ENCODE data around the gene PEX26.

PEX26 gene

GRCh38 chr22:18056161-18056666 lies 21.6 kb upstream of the PEX26 start:
- Histone ChIP-seq H3K14ac (ENCODE audit: low read length in 2 of 2) (peak overlapping the region in 1 of 2 experiments; percentile 50), H3K4me3 (ENCODE audit: insufficient read depth in 1 of 2, low read depth in 1 of 2, low read length in 2 of 2) (peak overlapping the region in 1 of 2 experiments; percentile 14), H4K8ac (ENCODE audit: low read length) (peak overlapping the region; percentile 41), H3K4ac (ENCODE audit: low read depth in 1 of 2, low read length in 2 of 2) (peak overlapping the region; percentile 1 to 29), H2AK5ac (ENCODE audit: low read length, severe bottlenecking) (peak overlapping the region; percentile 13), H3K4me1 (ENCODE audit: control insufficient read depth, insufficient read depth, low read depth, low read length) (peaks cover 23% of the 10 kb centered on the region), H3K4me2 (ENCODE audit: low read length, poor library complexity, severe bottlenecking) (no peak overlapping the region), H2BK5ac (ENCODE audit: low read depth, low read length, poor library complexity, severe bottlenecking) (peak overlapping the region; percentile 6), H3K9me3 (ENCODE audit: control insufficient read depth, low read length) (no peaks in the 10 kb centered on the region), H4K91ac (ENCODE audit: low read length) (peak overlapping the region; percentile 1), H3K23ac (ENCODE audit: low read length in 2 of 2) (peak overlapping the region in 1 of 2 experiments; percentile 14), H3K36me3 (ENCODE audit: control insufficient read depth in 1 of 2, insufficient read depth in 2 of 2, low read depth in 1 of 2, low read length in 2 of 2) (no peaks in the 10 kb centered on the region), H3K79me1 (replicated peaks; ENCODE audit: low read length, poor library complexity, severe bottlenecking) (peaks cover 3% of the 10 kb centered on the region), H3K27ac (ENCODE audit: low read length, poor library complexity, severe bottlenecking) (peak overlapping the region; percentile 70), H2BK120ac (ENCODE audit: low read depth, low read length) (peak overlapping the region; percentile 35), H2AFZ (ENCODE audit: low read depth, low read length) (no peak overlapping the region), H3K27me3 (ENCODE audit: control insufficient read depth in 1 of 2, insufficient read depth in 1 of 2, low read length in 2 of 2) (no peaks in the 10 kb centered on the region), H3K9ac (ENCODE audit: low read length) (peak overlapping the region; percentile 83), H2BK15ac (ENCODE audit: low read depth, poor library complexity, severe bottlenecking) (no peak overlapping the region), H3K18ac (ENCODE audit: low read depth in 1 of 2, low read length in 2 of 2) (peak overlapping the region; percentile 4 to 89), H2BK12ac (ENCODE audit: low read length in 2 of 2) (peak overlapping the region; percentile 18 to 79)
- WGBS = 75% methylated on average over 4 of the region's 4 CpGs
- peak; percentile 82 for DNase-seq

GRCh38 chr22:18056807-18057474 lies 20.8 kb upstream of the PEX26 start:
- Histone ChIP-seq H3K9me3 (ENCODE audit: control insufficient read depth, low read length) (no peaks in the 10 kb centered on the region), H3K9ac (ENCODE audit: low read length) (peak overlapping the region; percentile 83), H3K14ac (ENCODE audit: low read length in 2 of 2) (peak overlapping the region in 1 of 2 experiments; percentile 61), H2BK120ac (ENCODE audit: low read depth, low read length) (no peak overlapping the region), H3K27ac (ENCODE audit: low read length, poor library complexity, severe bottlenecking) (peak overlapping the region; percentile 70), H3K27me3 (ENCODE audit: control insufficient read depth in 1 of 2, insufficient read depth in 1 of 2, low read length in 2 of 2) (no peaks in the 10 kb centered on the region), H2BK15ac (ENCODE audit: low read depth, poor library complexity, severe bottlenecking) (peak overlapping the region; percentile 82), H2BK12ac (ENCODE audit: low read length in 2 of 2) (peak overlapping the region; percentile 51 to 73), H4K91ac (ENCODE audit: low read length) (peak overlapping the region; percentile 79), H4K8ac (ENCODE audit: low read length) (peak overlapping the region; percentile 53), H3K18ac (ENCODE audit: low read depth in 1 of 2, low read length in 2 of 2) (peak overlapping the region; percentile 71 to 73), H3K23ac (ENCODE audit: low read length in 2 of 2) (no peak overlapping the region), H3K4me3 (ENCODE audit: insufficient read depth in 1 of 2, low read depth in 1 of 2, low read length in 2 of 2) (peak overlapping the region in 1 of 2 experiments; percentile 14), H3K79me1 (replicated peaks; ENCODE audit: low read length, poor library complexity, severe bottlenecking) (peaks cover 3% of the 10 kb centered on the region), H3K4me2 (ENCODE audit: low read length, poor library complexity, severe bottlenecking) (no peak overlapping the region), H2BK5ac (ENCODE audit: low read depth, low read length, poor library complexity, severe bottlenecking) (peak overlapping the region; percentile 36), H3K4ac (ENCODE audit: low read depth in 1 of 2, low read length in 2 of 2) (peak overlapping the region in 1 of 2 experiments; percentile 57), H3K36me3 (ENCODE audit: control insufficient read depth in 1 of 2, insufficient read depth in 2 of 2, low read depth in 1 of 2, low read length in 2 of 2) (no peaks in the 10 kb centered on the region), H2AFZ (ENCODE audit: low read depth, low read length) (no peak overlapping the region), H2AK5ac (ENCODE audit: low read length, severe bottlenecking) (peak overlapping the region; percentile 97), H3K4me1 (ENCODE audit: control insufficient read depth, insufficient read depth, low read depth, low read length) (peaks cover 24% of the 10 kb centered on the region)
- WGBS = 86% methylated on average over 10 of the region's 10 CpGs
- no peak for DNase-seq

GRCh38 chr22:18057568-18058209 lies 20.1 kb upstream of the PEX26 start:
- H3K4me1 ChIP-seq (ENCODE audit: control insufficient read depth, insufficient read depth, low read depth, low read length) = peaks cover 29% of the 10 kb centered on the region
- H2BK5ac ChIP-seq (ENCODE audit: low read depth, low read length, poor library complexity, severe bottlenecking) = no peak overlapping the region
- H2BK12ac ChIP-seq (ENCODE audit: low read length in 2 of 2) = peak overlapping the region in 1 of 2 experiments; percentile 47
- H2AFZ ChIP-seq (ENCODE audit: low read depth, low read length) = no peak overlapping the region
- DNase-seq = peak; percentile 93
- H3K9me3 ChIP-seq (ENCODE audit: control insufficient read depth, low read length) = no peaks in the 10 kb centered on the region
- no peak overlapping the region for H3K4me3 ChIP-seq (ENCODE audit: insufficient read depth in 1 of 2, low read depth in 1 of 2, low read length in 2 of 2)
- peaks cover 3% of the 10 kb centered on the region for H3K79me1 ChIP-seq (replicated peaks; ENCODE audit: low read length, poor library complexity, severe bottlenecking)
- no peak overlapping the region for H3K4ac ChIP-seq (ENCODE audit: low read depth in 1 of 2, low read length in 2 of 2)
- H3K36me3 ChIP-seq (ENCODE audit: control insufficient read depth in 1 of 2, insufficient read depth in 2 of 2, low read depth in 1 of 2, low read length in 2 of 2) = no peaks in the 10 kb centered on the region
- peak overlapping the region; percentile 97 for H2AK5ac ChIP-seq (ENCODE audit: low read length, severe bottlenecking)
- peak overlapping the region; percentile 70 for H3K27ac ChIP-seq (ENCODE audit: low read length, poor library complexity, severe bottlenecking)
- H2BK15ac ChIP-seq (ENCODE audit: low read depth, poor library complexity, severe bottlenecking) = no peak overlapping the region
- H3K27me3 ChIP-seq (ENCODE audit: control insufficient read depth in 1 of 2, insufficient read depth in 1 of 2, low read length in 2 of 2) = no peaks in the 10 kb centered on the region
- H3K23ac ChIP-seq (ENCODE audit: low read length in 2 of 2) = no peak overlapping the region
- no peak overlapping the region for H2BK120ac ChIP-seq (ENCODE audit: low read depth, low read length)
- H4K8ac ChIP-seq (ENCODE audit: low read length) = no peak overlapping the region
- peak overlapping the region; percentile 38 for H3K9ac ChIP-seq (ENCODE audit: low read length)
- no peak overlapping the region for H3K18ac ChIP-seq (ENCODE audit: low read depth in 1 of 2, low read length in 2 of 2)
- H3K4me2 ChIP-seq (ENCODE audit: low read length, poor library complexity, severe bottlenecking) = no peak overlapping the region
- no peak overlapping the region for H3K14ac ChIP-seq (ENCODE audit: low read length in 2 of 2)
- 75% methylated on average over 2 of the region's 4 CpGs for WGBS
- no peak overlapping the region for H4K91ac ChIP-seq (ENCODE audit: low read length)

Measured in mesenchymal stem cell (in vitro differentiated cells and primary cell).